ENCODE data around the gene STK38L.

GRCh38 chr12:27305673-27306456 is 61.8 kb downstream of the STK38L start:
- no peak for TF ChIP-seq GATA2 (IDR thresholded peaks at IDR 0.05; ENCODE audit: low read depth, low read length)
- TF ChIP-seq GATA3 (IDR thresholded peaks at IDR 0.05; ENCODE audit: low read depth, low read length) = no peak

Data from SH-SY5Y (cell line).